ENCODE data around the gene IL4.
"Not testable (repeated sequence)": the region's sequence is repeated elsewhere in the genome, so short reads cannot be mapped to it uniquely, and the experiment has no call there.

Gene IL4

GRCh38 chr5:132674671-132675506 is 1.1 kb downstream of the IL4 start:
- DNase-seq, result no peak

- no peak for DNase-seq
Measured at GRCh38 chr5:132675936-132676689, 2.3 kb downstream of the IL4 start.

- no peak for DNase-seq
Measured at GRCh38 chr5:132677191-132677590, 3.4 kb downstream of the IL4 start.

GRCh38 chr5:132677682-132678400 is 4.1 kb downstream of the IL4 start:
- no peak for DNase-seq

- no peak for DNase-seq
Measured at GRCh38 chr5:132678735-132679134, 4.9 kb downstream of the IL4 start.

- DNase-seq, result no peak
Measured at GRCh38 chr5:132679166-132679565, 5.4 kb downstream of the IL4 start.

- no peak for DNase-seq
Measured at GRCh38 chr5:132679717-132680380, 6.1 kb downstream of the IL4 start.

GRCh38 chr5:132680780-132681475 is 7.1 kb downstream of the IL4 start:
- no peak for DNase-seq

- DNase-seq, result no peak
Measured at GRCh38 chr5:132681476-132681831, 7.7 kb downstream of the IL4 start.

- DNase-seq, result no peak
Measured at GRCh38 chr5:132681983-132682382, 8.2 kb downstream of the IL4 start.

- DNase-seq, result no peak
Measured at GRCh38 chr5:132684491-132684890, 10.7 kb downstream of the IL4 start.

- no peak for DNase-seq
Measured at GRCh38 chr5:132684922-132685720, 11.3 kb downstream of the IL4 start.

GRCh38 chr5:132686193-132686592 is 12.4 kb downstream of the IL4 start:
- DNase-seq, result no peak

GRCh38 chr5:132687995-132688394 is 14.2 kb downstream of the IL4 start:
- DNase-seq, result no peak

- DNase-seq, result no peak
Measured at GRCh38 chr5:132688536-132689339, 14.9 kb downstream of the IL4 start.

GRCh38 chr5:132689513-132689912 is 15.7 kb downstream of the IL4 start:
- no peak for DNase-seq

- DNase-seq, result no peak
Measured at GRCh38 chr5:132690156-132690555, 16.4 kb downstream of the IL4 start.

GRCh38 chr5:132691755-132692631 is 18.2 kb downstream of the IL4 start:
- not testable (repeated sequence) for DNase-seq

- no peak for DNase-seq
Measured at GRCh38 chr5:132692632-132692967, 18.8 kb downstream of the IL4 start.

- no peak for DNase-seq
Measured at GRCh38 chr5:132695956-132696355, 22.2 kb downstream of the IL4 start.
